Sigmoid colon (tissue), 3 donors: ENCODE results near the gene POLRMT.

ENCODE experiments used
- POLR2A ChIP-seq, 2 donors: fragments of 450-650 bp; IDR thresholded peaks; one replicate each; pipeline ENCODE4 v1.6.1; 2016; ENCODE audit warnings: antibody characterized with exemption in 2 of 2, mild to moderate bottlenecking in 2 of 2, moderate library complexity in 2 of 2
- TF ChIP-seq, protein P1 (sequence below), 4 experiments: fragments of 450-650 bp in 3 of 4; fragments of 200-600 bp in 1 of 4; IDR thresholded peaks; one replicate each; pipeline ENCODE4 v1.5.1; 2016 to 2019; ENCODE audit warnings: antibody characterized with exemption in 4 of 4, mild to moderate bottlenecking in 3 of 4, moderate library complexity in 2 of 4

DNA sequence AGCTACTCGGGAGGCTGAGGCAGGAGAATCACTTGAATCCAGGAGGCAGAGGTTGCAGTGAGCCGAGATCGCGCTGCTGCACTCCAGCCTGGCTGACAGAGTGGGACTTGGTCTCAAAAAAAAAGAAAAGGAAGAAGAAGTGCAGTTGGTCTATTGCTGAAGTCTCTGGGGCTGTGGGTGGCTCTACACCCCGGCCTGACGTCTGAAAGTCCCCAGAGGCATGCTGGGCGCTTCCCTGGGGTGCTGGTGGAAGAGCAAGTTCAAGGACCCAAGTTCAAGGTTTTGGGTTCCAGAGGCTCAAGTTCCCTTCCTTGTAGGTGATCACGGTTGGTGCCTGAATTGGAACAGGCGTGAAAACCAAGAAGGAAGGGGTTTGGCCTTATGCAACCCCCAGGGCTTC, 39.8 kb downstream of the POLRMT start:
- TF ChIP-seq, protein P1, sequence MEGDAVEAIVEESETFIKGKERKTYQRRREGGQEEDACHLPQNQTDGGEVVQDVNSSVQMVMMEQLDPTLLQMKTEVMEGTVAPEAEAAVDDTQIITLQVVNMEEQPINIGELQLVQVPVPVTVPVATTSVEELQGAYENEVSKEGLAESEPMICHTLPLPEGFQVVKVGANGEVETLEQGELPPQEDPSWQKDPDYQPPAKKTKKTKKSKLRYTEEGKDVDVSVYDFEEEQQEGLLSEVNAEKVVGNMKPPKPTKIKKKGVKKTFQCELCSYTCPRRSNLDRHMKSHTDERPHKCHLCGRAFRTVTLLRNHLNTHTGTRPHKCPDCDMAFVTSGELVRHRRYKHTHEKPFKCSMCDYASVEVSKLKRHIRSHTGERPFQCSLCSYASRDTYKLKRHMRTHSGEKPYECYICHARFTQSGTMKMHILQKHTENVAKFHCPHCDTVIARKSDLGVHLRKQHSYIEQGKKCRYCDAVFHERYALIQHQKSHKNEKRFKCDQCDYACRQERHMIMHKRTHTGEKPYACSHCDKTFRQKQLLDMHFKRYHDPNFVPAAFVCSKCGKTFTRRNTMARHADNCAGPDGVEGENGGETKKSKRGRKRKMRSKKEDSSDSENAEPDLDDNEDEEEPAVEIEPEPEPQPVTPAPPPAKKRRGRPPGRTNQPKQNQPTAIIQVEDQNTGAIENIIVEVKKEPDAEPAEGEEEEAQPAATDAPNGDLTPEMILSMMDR (IDR thresholded peaks at IDR 0.05), result no peak
- TF ChIP-seq POLR2A (IDR thresholded peaks at IDR 0.05), result no peak
